Inferior parietal cortex (tissue), 1 donor: ENCODE measurements around the gene RBFOX2.

Experiments used
- DNase-seq: peaks from one replicate; pipeline ENCODE4 v3.0.0-alpha.2; 2016; ENCODE audit errors: extremely low spot score

Gene RBFOX2

DNA sequence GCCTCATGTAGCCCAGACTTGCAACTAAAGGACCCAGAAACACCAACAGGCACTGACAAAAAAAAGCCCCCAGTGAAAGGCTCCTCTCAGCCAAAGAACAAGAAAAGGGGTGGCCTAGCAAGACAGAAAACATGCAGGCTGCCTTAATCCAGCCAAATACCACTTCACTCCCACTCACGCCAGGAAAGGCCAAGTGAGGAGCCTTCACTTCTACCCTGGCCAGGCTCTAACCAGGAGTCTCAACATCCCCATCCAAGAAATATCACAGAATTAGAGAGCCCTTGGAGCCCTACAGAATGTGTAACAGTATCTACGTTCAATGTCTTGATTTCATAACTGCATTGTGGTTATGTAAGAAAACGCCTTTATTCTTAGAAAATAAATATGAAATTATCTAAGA lies 162.0 kb downstream of the RBFOX2 start:
- DNase-seq, result no peak

DNA sequence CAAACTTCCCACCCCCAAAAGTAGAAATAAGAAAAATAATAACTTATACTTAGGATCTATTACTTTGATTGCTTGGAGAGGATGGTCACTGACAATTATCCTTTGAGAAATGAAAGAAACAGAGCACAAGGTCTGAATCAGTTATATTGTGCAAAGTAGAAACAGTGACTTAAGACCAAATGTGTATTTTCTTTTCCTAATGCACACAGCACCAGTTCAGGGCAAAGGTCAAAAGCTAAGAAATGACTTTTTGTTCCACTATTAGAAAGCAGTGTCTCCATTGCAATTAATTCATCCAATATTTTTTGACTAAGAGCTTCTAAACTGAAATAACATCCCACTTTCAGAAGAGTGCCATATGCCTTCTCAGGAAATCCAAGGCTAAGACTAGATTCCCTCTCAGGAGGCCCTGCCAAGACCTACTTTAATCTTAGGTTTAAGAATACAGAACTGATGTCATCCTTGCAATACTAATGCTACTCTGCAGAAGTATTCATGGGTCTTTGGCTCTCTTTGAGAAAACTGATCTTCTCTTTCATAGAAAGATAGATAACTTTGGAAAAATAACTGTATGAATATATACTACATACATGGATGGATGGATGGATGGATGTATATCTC lies 164.0 kb downstream of the RBFOX2 start:
- DNase-seq, result no peak

DNA sequence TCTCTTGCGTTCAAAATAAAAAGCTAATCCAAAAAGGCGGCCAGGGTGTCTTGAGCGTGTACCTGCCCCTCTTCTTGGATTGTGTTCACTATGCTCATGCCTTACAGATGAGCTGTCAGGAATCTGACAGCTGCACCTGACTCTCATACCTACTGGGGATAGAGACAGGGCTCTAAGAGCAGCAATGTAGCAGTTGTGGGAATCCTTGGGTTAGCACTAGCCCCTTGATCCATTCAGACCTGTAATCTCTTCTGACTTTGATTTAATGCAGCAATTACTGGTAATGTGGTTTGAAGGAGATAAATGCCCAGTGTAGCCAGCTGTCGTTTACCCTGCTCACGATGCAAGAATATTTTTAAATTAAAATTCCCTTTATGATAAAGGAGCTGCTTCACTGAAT lies 165.2 kb downstream of the RBFOX2 start:
- no peak for DNase-seq

DNA sequence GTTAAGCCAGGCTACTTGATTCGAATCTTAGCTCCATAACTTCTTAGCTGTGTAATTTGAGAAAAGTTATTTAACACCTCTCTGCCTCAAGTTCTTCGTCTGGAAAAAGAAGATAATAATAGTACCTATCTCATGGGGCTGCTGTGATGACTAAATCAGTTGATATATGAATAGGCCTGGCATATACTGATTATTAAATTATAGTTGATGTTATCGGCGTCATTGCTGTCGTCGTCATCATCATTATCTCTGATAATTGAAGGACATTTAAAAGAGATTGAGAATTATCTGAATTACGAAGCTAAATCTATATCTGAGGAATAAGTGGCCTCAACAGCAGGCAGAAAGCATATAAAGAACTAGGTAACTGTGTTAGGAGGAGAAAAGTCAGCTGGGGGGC lies 165.9 kb downstream of the RBFOX2 start:
- DNase-seq, result no peak

DNA sequence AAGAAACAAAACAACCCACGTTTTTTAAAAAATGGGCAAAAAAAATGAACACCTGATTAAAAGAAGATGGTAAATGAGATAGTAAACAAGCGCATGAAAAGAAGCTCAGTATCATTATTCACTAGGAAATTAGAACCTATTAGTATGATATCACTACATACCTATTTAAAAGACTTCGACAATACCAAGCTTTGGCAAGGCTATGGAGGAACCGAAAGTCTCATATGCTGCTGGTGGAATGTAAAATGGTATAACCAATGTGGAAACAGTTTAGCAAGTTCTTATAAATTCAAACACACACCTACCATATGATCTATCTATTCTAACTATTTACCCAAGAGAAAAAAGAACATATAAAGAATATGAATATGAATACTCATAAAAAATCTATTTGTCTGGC lies 167.2 kb downstream of the RBFOX2 start:
- no peak for DNase-seq

DNA sequence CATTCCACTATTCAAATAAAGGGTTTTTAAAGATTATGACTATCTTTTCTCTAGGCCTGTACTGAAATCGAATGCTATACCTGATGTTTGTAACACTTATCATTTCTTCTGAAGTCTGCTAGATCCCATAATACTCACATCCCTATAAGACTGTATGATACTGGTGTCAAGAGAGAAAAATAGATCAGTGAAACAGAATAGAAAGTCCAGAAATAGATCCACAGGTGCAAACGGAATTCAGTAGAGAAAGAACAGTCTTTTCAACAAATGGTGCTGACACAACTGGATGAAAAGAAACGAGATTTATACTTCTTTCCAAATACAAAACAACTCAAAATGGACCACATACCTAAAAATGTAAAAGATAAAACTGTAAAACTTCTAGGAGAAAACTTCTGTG lies 167.8 kb downstream of the RBFOX2 start:
- no peak for DNase-seq

DNA sequence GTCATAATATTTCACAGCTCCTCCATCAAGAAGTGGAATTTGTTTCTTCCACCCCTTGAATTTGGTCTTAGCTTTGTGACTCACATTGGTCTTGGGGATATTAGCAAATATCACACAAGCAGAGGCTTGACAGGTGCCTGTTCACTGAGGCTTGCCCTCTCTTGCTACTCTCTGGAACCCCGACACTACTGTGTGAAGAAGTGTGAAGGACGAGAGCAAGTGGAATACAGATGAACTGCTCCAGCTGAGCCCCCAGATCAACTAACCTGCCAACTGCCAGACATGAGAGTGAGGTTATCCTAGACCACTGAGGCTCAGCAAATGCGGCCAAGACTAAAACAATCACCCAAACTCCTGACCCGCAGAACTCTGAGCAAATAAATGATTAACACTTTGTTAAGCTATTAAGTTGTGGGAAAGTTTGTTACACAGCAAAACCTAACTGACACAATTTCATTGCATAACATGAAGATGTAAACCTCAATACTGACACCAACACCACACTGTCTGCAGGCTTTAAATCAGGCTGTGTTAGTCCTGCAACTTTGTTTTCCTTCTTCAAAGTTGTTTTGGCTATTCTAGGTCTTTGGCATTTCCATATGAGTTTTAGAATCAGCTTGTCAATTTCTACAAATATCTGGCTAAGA lies 168.4 kb downstream of the RBFOX2 start:
- no peak for DNase-seq

DNA sequence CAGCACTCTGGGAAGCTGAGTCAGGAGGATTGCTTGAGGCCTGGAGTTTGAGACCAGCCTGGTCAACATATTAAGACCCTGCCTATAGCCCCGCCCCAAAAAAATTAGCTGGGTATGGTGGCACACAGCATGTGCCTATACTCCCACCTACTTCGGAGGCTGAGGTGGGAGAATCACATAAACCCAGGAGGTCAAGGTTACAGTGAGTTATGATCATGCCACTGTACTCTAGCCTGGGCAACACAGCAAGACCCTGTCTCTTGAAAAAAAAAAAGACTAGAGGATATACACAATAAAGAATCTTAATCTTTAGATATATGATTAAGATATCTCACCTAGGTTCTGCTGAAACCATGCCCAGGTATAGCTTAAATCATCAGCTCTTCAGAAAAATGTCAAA lies 174.3 kb downstream of the RBFOX2 start:
- no peak for DNase-seq

DNA sequence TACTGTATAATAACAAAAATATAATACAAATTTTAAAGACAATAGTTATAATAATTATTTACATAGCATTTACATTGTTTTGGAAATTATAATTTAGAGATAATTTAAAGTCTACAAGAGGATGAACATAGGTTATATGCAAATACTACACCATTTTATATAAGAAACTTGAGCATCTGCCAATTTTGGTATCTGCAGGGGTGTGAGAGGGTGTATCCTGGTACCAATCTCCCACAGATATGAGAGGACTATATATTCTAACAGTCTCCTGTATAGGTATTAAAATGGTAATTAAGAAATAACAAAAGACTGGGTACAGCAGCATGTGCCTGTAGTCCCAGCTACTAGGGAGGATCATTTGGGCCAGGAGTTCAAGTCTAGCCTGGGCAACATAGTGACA lies 176.5 kb downstream of the RBFOX2 start:
- no peak for DNase-seq

DNA sequence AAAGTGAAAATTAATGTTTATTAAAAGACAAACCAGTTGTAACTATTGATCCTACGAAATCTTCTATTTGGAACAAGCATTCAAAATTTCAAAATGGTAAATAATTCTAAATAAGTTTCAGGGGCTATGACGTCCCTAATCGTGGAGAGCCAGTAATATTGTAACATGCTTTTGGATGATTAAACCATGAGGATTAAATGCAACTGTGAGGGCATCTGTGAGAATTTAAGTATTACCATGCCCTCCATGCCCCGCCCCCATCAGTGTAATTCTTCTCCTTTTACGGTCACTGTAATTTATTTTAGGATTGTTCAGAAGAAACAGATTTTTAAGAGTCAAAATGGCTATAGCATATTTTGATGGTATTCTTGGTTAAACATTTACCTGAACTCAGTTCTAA lies 177.8 kb downstream of the RBFOX2 start:
- DNase-seq, result no peak

DNA sequence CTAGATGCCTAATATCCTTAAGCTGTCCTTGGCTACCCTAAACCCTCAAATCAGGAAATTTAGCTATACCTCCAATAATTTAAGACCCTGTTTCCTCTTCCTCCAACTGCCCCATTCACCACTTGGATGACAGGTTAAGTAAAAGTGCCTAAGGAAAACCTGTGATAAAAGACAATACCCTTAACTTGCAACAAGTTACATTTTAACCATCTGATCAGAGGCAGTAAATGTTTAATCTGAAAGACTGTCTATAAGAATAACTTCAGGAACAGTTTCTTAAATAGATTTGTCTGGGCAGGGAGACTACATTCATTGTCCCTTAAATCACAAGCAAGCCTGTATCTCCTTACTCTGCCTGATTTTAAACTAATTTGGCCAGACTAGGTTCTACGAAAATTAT lies 181.8 kb downstream of the RBFOX2 start:
- no peak for DNase-seq

DNA sequence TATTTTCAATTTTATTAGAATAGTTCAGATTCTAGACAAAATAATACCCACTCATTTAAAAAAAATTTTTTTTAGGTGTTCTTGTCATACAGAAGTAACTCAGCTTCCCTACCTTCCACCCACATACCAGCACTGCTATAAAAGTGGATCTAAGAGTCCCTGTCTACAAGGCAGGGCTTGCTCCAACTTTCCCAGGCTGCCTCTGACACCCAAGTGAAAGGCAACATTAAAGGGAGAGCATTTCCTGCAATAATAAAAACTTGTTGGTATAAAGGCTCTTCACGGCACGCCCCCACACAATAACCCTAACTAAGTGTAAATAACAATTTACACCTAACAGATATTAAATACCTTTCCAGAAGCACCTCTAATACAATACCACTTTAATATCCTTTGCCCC lies 183.7 kb downstream of the RBFOX2 start:
- DNase-seq, result no peak

DNA sequence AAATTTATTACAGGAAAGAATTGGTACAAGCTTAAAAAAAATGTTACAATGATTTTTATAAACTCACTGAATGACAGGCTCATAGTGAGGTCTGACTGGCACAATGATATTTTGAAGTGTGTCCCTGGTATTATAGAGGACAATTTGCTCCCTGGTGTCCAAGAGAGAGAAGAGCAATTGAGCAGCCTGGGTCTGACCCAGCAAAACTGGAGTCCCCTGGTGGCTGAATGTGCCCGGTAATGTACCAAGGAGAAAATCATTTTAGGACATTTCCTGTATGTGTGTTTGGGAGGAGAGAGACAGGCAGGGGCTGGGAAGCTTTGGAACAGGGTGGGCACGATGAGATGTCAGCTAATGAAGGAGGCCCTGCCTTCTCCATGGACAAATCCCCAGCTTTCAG lies 185.7 kb downstream of the RBFOX2 start:
- no peak for DNase-seq

DNA sequence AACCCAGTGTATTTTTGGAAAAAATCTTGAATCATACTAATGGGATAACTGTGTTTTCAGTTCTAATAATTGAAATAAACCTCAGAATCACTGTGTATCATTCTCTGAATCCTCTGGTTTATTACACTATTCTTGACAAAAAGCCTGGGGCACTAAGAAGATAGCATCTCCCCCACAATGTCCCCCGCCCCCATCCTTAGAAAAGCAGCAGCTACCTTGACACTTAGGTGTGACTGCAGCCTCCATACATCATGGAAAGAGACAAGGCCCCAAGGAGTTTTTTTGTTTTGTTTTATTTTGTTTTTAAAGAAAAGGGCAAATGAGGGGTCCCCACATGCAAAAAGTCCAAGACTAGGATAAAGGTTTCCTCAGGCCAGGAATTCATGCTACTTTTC lies 186.1 kb downstream of the RBFOX2 start:
- DNase-seq, result no peak

DNA sequence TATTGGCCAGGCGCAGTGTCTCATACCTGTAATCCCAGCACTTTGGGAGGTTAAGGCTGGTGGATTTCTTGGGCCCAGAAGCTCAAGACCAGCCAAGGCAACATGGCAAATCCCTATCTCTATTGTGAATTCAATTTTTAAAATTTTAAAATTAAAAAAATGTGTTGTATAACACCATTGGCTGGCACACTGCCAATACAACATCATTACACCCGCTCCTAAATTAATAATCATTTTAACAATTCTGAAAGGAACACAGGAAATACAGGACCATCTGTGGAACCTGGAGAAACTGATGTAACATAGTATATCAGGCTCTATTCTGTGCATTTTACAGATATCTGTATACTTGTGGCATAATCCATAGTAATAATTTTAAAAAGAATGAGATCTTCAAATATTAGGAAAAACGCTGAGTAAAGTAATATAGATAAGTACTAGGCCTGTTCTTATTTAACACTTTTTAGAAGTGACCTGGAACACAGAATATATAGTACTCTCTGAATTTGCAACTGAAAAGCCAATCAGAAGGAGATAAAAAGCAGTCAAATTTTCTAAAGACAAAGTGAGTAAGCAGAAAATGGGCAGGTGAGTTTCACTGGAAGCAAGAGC lies 186.6 kb downstream of the RBFOX2 start:
- no peak for DNase-seq

DNA sequence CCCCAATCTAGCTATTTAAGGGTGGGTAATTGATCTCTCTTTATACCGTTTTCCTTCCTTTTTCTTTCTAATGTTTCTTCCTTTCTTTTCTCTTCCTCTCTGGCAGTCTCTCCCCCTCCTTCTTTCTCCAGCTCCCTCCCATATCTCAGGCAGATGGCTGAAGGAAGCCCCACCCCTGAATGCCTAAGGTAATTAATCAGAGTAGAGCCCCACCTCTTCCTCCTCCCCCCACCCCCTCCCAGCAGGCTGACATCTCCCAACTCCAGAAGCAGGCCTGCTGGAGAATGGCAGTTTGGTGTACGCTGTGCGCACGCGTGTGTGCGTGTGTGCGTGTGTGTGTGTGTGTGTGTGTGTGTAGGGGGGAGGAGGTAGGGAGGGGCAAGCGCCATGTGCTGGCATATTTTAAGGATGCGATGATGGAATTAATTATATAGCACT lies 188.3 kb downstream of the RBFOX2 start:
- DNase-seq, result no peak

DNA sequence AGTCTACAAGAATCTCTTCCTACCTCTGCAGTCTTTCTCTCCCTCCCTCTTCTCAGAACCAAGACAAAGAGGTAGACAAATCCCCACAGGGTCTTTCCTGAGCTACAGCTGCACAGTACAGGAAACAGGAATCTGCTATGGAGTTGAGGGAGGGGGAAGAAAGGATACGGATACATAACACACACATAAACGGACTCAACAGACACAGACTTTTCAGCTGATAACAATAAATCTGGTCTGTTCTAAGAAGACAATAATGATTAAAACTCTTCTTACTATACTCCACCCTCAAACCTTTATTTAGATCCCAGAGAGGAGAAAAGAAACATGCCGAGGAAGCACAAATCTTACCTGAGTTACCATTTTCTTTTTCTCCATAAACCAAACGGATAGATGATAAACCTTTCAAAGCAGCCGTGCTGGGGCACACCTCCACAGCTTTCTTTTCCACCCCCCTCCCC lies 188.8 kb downstream of the RBFOX2 start:
- peak; percentile 40 for DNase-seq

DNA sequence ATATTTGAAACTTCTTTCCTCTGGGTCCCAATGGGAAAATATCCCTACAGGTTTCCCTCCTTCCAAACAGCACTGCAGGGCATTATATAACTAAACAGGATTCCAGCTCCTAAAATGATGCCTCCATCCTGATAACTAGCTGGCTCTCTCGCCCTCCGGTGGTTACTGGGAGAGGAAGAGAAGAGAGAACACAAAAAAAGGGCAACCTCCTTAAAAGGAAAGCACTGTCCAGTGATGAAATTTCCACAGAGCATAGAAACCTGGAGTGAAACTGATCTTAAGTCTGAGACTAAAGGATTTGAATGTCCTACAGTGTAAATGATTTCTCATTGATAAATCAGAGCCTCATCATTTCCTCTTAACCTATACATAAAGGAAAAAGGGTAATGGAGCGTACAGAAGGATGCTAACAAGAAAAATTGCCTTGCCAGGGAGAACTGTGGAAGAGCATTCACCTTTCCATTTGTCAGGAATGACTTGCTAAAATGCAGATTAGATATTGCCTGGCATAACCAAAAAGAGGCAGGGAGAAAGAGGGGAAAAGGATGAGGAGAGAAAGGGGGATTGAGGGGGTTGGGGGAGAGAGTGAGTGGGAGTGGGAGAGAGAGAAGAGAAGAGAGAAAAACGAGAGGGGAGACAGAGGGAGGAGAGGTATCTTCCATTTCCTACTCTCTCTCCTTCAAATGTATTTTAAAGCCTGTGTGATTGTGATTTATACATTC lies 189.6 kb downstream of the RBFOX2 start:
- DNase-seq, result peak; percentile 74

DNA sequence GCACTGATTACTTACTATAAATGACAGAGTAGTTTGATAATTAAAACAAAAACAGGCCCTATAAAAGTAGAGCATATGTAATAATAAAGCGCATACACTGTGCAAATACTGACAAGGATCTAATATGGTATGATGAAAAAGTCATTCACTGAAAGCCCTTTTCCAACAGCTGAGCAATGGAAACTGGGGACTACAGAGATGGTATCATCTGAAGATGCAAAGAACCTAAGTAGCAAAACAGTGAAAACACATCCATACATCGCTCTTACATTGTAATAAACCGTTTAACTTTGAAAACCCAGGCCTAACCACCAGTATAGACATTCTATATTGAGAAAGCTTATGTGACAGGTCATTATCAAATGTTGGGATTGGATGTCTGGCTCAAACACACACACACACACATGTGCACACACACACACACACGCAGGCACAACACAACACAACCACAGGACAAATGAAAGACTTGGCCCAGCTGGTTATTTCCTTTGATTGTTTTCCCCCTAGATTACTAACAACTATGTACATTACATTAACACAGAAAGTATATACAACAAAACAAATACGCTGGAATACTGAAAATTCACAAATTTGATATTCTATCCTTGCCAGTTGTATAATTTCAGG lies 191.4 kb downstream of the RBFOX2 start:
- no peak for DNase-seq

DNA sequence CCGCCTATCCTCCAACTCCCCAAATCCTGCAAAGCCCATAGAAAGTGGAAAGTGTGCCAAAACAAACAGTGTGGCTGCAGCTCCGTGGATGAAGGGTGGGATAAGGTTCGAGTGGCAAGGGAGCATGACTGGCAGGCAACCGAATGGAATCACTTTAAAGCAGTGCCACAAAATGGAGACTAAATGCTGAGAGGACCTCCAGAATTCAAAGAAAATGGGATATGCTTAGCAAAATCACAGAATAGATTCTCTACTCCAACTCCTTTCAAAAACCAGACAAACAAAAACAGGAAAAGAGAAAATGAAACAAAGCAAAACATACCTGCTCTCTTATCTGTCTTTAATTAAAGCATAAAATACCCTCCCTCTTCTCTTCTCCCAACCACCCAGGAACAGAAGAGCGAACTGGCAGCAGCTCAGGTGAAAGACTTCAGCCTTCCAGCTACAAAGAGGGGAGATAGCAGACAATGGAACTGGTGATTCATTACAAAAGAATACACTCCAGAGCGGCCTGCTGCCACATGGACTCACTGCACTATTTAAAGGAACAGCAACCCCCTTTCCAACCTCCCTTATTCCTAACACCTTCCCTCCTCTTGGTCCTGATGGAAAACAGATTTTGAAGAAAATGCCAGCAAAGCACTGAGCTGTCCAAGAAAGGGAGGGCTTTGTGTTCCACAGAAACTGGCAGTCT lies 192.5 kb downstream of the RBFOX2 start:
- DNase-seq, result peak; percentile 61

DNA sequence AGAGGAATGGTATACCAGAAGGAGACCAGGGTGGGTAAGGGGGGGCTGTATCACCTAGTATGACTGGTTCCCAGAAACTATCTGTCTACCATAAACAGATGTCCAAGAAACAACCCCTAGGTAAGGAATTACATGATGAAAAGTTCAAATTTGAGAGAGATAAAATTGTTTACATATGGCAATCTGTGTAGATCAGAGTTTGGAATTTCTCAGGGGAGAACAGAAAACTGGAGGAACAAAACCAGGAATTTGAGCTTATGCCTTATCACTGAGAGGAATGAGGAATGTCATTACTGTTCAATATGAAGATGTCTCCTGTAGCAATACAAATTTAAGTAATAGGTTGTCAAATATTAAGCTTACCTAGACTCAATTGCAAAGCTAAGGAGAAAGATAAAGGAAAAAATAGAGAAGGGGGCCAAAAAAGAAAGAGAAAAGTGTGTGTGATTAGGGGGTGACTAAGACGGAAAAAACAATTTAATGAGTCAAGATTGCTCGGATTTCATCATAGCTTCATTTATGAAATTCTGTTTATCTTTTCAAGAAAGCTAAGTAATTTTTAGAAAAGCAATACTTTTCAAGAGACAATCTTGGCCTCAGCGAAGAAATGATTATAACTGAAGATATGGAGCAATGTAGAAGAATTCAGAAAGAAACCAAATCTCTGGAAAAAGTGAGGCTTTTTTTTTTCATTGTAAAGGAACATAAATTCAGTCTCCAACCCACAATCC lies 193.2 kb downstream of the RBFOX2 start:
- no peak for DNase-seq
